Upper lobe of left lung (tissue), 6 donors: Measurements from ENCODE around the gene GPR55. TPM values are rescaled to one million over a fixed set of nuclear protein-coding genes. Genes with fewer than 3 reads are reported as not detected.

Experiments
- ATAC-seq, 2 donors: fragments of 200-7000 bp; cut with Tn5 transposase; one replicate each; pipeline ENCODE4 v1.9.1; 2022; ENCODE audit warnings: mild to moderate bottlenecking in 2 of 2, moderate library complexity in 2 of 2; ENCODE audit not compliant: low FRiP score in 2 of 2
- DNase-seq, 2 donors: peaks; one replicate each; pipeline ENCODE4 v3.0.0-alpha.2; 2019 to 2020
- H3K27ac ChIP-seq, 4 donors: fragments of 200-600 bp; sonication (generic); one replicate each; pipeline ENCODE4 v1.5.1; 2016 to 2019
- H3K27me3 ChIP-seq, 4 donors: fragments of 200-600 bp; sonication (generic); one replicate each; pipeline ENCODE4 v1.5.1; 2017 to 2019
- H3K36me3 ChIP-seq, 4 donors: fragments of 200-600 bp; sonication (generic); one replicate each; pipeline ENCODE4 v1.5.1; 2016 to 2019
- H3K4me1 ChIP-seq, 4 donors: fragments of 200-600 bp; sonication (generic); one replicate each; pipeline ENCODE4 v1.5.1; 2018 to 2019
- H3K4me3 ChIP-seq, 4 donors: fragments of 200-600 bp; sonication (generic); one replicate each; pipeline ENCODE4 v1.5.1; 2017 to 2019; ENCODE audit warnings: mild to moderate bottlenecking in 2 of 4, moderate library complexity in 1 of 4
- H3K9me3 ChIP-seq, 4 donors: fragments of 200-600 bp; sonication (generic); one replicate each; pipeline ENCODE4 v1.5.1; 2018 to 2019
- EP300 ChIP-seq, 4 donors: sonication (generic); formaldehyde crosslinking; IDR thresholded peaks; one replicate each; pipeline ENCODE4 v1.5.1; 2017; ENCODE audit warnings: antibody characterized with exemption in 4 of 4, control low read depth in 2 of 4
- POLR2A ChIP-seq, 4 donors: fragments of 450-650 bp; IDR thresholded peaks; one replicate each; pipeline ENCODE4 v1.5.1; 2016 to 2017; ENCODE audit warnings: antibody characterized with exemption in 4 of 4, mild to moderate bottlenecking in 2 of 4
- POLR2AphosphoS5 ChIP-seq, 2 donors: sonication (generic); formaldehyde crosslinking; IDR thresholded peaks; one replicate each; pipeline ENCODE4 v1.5.1; 2017; ENCODE audit warnings: antibody characterized with exemption in 2 of 2
- WGBS, 2 donors: methylation state at CpG; one replicate each; pipeline ENCODE4 v1.1.5; 2017 to 2018; 5-methylcytosine and 5-hydroxymethylcytosine counted together
- total RNA-seq, 6 donors: library from RNA; depleted of rRNA in 4 of 6; stranded (reverse); fragments of >200 nt in 4 of 6; gene quantifications; one replicate each; pipeline versions ENCODE4 v1.1.0 to v1.2.1, GENCODE V29; 2016 to 2021
- TF ChIP-seq, protein P1 (sequence below), 6 experiments: fragments of 450-650 bp in 4 of 6; fragments of 200-600 bp in 2 of 6; sonication (generic) in 2 of 6; IDR thresholded peaks; one replicate each; pipeline ENCODE4 v1.5.1; 2016 to 2019; ENCODE audit warnings: antibody characterized with exemption in 6 of 6
- donor health status: DM: no; HTN: no; CAD: no; lungs with moderate emphysema.
- donor health status: DM: no; HTN: yes; CAD: no; lungs with severe emphysema.

Gene GPR55
- total RNA-seq, 6 donors from 2014 or later, result 0.15 to 0.84 (median 0.52) TPM; not detected in 2

DNA sequence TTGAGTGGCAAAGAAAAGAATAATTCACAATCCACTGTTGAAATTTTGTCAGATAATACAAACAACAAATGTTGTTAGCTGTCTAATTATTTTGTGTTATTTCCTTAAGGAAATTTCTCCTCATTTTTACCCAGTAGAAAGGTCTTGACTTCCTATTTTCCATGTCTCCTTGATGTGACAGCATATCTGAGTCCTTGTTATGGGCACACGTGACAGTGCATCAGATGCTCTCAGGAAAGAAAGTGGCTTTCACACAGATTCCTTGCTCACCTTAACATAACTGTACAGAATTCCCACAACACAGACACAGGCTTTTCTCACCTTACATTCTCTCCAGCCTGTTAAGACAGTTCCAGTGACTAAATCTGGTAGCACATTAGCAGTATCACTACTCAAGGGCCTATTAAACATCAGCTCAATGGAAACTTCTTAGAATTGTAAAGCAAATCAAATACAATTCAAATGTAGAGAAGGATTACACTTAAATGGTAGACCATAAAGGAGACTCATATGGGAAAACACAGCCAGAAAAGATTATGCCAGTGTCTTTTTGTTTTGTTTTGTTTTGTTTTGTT lies 30.2 kb upstream of the GPR55 start:
- no peak for ATAC-seq
- H3K27ac ChIP-seq, result no peak overlapping the region
- no peaks in the 10 kb centered on the region for H3K9me3 ChIP-seq
- no peak overlapping the region for H3K4me3 ChIP-seq
- H3K4me1 ChIP-seq, result peaks cover 0 to 9% (median 7%) of the 10 kb centered on the region in 4 donors
- TF ChIP-seq POLR2A (IDR thresholded peaks at IDR 0.05), result no peak
- TF ChIP-seq, protein P1, sequence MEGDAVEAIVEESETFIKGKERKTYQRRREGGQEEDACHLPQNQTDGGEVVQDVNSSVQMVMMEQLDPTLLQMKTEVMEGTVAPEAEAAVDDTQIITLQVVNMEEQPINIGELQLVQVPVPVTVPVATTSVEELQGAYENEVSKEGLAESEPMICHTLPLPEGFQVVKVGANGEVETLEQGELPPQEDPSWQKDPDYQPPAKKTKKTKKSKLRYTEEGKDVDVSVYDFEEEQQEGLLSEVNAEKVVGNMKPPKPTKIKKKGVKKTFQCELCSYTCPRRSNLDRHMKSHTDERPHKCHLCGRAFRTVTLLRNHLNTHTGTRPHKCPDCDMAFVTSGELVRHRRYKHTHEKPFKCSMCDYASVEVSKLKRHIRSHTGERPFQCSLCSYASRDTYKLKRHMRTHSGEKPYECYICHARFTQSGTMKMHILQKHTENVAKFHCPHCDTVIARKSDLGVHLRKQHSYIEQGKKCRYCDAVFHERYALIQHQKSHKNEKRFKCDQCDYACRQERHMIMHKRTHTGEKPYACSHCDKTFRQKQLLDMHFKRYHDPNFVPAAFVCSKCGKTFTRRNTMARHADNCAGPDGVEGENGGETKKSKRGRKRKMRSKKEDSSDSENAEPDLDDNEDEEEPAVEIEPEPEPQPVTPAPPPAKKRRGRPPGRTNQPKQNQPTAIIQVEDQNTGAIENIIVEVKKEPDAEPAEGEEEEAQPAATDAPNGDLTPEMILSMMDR (IDR thresholded peaks at IDR 0.05), result no peak
- no peak for TF ChIP-seq EP300 (IDR thresholded peaks at IDR 0.05)
- TF ChIP-seq POLR2AphosphoS5 (IDR thresholded peaks at IDR 0.05), result no peak
- DNase-seq, result no peak
- no peaks in the 10 kb centered on the region for H3K27me3 ChIP-seq
- H3K36me3 ChIP-seq, result no peaks in the 10 kb centered on the region
- WGBS, 2 donors, result 91 to 100% methylated on average over 1 of the region's 1 CpG

DNA sequence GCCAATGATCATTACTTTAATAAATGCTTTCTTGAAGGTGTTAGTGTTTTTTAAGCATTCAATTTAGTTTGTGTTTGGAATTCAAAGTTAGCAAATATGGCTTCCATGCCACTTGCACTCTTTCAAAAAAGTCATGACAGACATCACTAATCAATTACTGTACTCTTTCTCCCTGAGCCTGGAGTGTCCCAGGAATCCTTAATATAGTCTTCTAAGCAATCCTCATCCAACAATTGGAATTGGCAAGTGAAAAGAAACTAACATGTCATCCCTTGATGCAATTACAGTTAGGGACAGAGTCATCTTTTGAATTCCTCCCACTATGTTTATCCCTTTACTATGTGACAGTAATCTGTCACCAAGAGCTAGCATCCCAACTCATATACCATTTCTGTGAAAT lies 29.7 kb upstream of the GPR55 start:
- H3K27me3 ChIP-seq, result no peaks in the 10 kb centered on the region
- H3K36me3 ChIP-seq, result no peaks in the 10 kb centered on the region
- ATAC-seq, result no peak
- H3K27ac ChIP-seq, result no peak overlapping the region
- DNase-seq, result no peak
- TF ChIP-seq, protein P1 (IDR thresholded peaks at IDR 0.05), result no peak
- TF ChIP-seq POLR2A (IDR thresholded peaks at IDR 0.05) (no peak), POLR2AphosphoS5 (IDR thresholded peaks at IDR 0.05) (no peak), EP300 (IDR thresholded peaks at IDR 0.05) (no peak)
- H3K9me3 ChIP-seq, result no peaks in the 10 kb centered on the region
- no peak overlapping the region for H3K4me3 ChIP-seq
- peaks cover 0 to 9% (median 7%) of the 10 kb centered on the region in 4 donors for H3K4me1 ChIP-seq

DNA sequence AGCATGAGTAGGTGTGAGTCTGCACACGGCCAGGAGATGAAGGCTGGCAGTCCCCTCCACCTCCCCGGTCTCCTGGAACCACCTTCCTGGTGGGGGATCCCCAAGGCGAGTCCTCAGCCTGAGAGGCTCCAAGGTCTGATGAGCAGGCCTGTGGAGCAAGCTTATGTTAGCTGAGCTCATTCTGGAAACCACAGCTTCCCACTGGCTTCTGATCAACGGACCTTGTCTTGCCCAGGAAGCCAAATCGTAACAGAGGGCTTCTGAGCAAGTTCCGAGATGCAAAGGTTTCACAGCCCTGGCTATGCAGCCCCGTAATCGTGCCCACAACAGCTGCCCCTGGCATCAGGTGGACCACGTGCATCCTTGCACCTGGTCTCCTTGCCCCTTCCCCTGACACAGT lies 28.8 kb upstream of the GPR55 start:
- no peak overlapping the region for H3K4me3 ChIP-seq
- H3K4me1 ChIP-seq, result peaks cover 0 to 9% (median 7%) of the 10 kb centered on the region in 4 donors
- TF ChIP-seq EP300 (IDR thresholded peaks at IDR 0.05) (no peak), POLR2A (IDR thresholded peaks at IDR 0.05) (no peak), POLR2AphosphoS5 (IDR thresholded peaks at IDR 0.05) (no peak)
- TF ChIP-seq, protein P1 (IDR thresholded peaks at IDR 0.05), result no peak
- H3K27ac ChIP-seq, result no peak overlapping the region
- peak in 1 of 2 donors; percentile 22 for ATAC-seq
- 70 to 74% methylated on average over 8 to 9 of the region's 9 CpGs for WGBS, 2 donors
- H3K36me3 ChIP-seq, result no peaks in the 10 kb centered on the region
- DNase-seq, result no peak
- H3K9me3 ChIP-seq, result no peaks in the 10 kb centered on the region
- H3K27me3 ChIP-seq, result no peaks in the 10 kb centered on the region

DNA sequence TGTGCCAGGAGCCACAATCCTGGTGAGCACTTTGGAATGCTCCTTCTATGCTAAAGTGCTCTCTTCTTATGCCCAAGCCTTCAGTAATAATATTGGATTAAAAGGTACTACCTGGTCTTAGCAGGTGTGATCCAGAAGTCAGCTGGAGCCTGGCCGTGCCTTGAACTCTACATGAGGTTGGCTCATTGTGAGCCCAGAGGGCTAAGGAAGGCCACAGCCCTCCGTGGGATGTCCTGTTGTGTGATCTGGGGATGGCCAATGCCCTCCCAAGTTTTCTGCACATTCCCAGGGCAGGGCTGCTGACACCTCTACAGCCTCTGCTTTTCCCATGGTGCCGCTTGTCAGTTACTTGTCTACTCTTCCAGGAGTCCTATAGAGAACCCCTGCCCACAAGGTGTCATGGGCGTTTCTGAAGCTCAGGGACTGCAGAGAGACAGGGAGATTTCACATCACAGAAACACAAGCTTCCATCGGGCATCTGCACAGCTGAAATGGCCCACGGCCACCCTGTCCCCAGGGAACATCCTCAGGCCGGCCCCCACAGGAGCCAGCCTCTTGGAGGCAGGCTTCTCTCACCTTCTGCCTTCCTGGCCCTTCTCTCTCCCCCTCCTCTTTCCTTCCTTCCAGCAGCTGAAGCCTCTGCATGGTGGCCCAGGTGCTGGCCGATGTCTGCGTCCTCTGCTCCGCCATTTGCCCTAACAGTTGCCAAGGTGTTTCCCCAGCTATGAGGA lies 27.3 kb upstream of the GPR55 start:
- TF ChIP-seq POLR2AphosphoS5 (IDR thresholded peaks at IDR 0.05) (no peak), POLR2A (IDR thresholded peaks at IDR 0.05) (no peak), EP300 (IDR thresholded peaks at IDR 0.05) (no peak)
- TF ChIP-seq, protein P1 (IDR thresholded peaks at IDR 0.05), result no peak
- WGBS, 2 donors, result 92 to 94% methylated on average over 8 to 10 of the region's 10 CpGs
- Histone ChIP-seq H3K4me1 (peaks cover 0 to 6% (median 4%) of the 10 kb centered on the region in 4 donors), H3K4me3 (no peak overlapping the region), H3K9me3 (no peaks in the 10 kb centered on the region), H3K36me3 (no peaks in the 10 kb centered on the region), H3K27ac (no peak overlapping the region), H3K27me3 (no peaks in the 10 kb centered on the region)
- DNase-seq (no peak), ATAC-seq (no peak)
